Natural killer cell (primary cell): Measurements from ENCODE around the gene INMT. TPM values are rescaled to one million over a fixed set of nuclear protein-coding genes. Genes with fewer than 3 reads are reported as not detected.
"Not testable (repeated sequence)": the region's sequence is repeated elsewhere in the genome, so short reads cannot be mapped to it uniquely, and the experiment has no call there.

Source experiments
- ATAC-seq, 3 donors: fragments of 150-1000 bp in 2 of 3; fragments of 200-7000 bp in 1 of 3; cut with Tn5 transposase; 1 replicate in 1 of 3; 2 replicates in 2 of 3; pipeline ENCODE4 v1.10.0; 2021; ENCODE audit warnings: mild to moderate bottlenecking in 2 of 3, moderate library complexity in 2 of 3
- DNase-seq, 2 donors: peaks; one replicate each; pipeline versions ENCODE4 v3.0.0 to v3.0.0-alpha.2; 2013 to 2021; ENCODE audit warnings: mixed read lengths in 1 of 2
- H3K27ac ChIP-seq: one replicate; pipeline ENCODE4 v1.5.1; 2013; ENCODE audit warnings: mild to moderate bottlenecking, low read length
- H3K27me3 ChIP-seq: one replicate; pipeline ENCODE4 v1.6.1; 2013; ENCODE audit warnings: low read length; ENCODE audit not compliant: control insufficient read depth, insufficient read depth
- H3K36me3 ChIP-seq: one replicate; pipeline ENCODE4 v1.6.1; 2013; ENCODE audit warnings: low read length; ENCODE audit not compliant: control insufficient read depth, insufficient read depth
- H3K4me1 ChIP-seq: one replicate; pipeline ENCODE4 v1.6.1; 2013; ENCODE audit warnings: low read length; ENCODE audit not compliant: control insufficient read depth, insufficient read depth
- H3K4me3 ChIP-seq: one replicate; pipeline ENCODE4 v1.5.1; 2013; ENCODE audit warnings: low read length
- H3K9me3 ChIP-seq: one replicate; pipeline ENCODE4 v1.6.1; 2013; ENCODE audit warnings: low read length; ENCODE audit not compliant: control insufficient read depth, insufficient read depth
- H3K27ac Mint-ChIP-seq, 2 donors: one replicate each; pipeline ENCODE4 v1.8.0; 2022; ENCODE audit warnings: mild to moderate bottlenecking in 2 of 2, mixed read lengths in 2 of 2, moderate library complexity in 1 of 2
- H3K27me3 Mint-ChIP-seq, 2 donors: one replicate each; pipeline ENCODE4 v1.8.0; 2022; ENCODE audit warnings: low read depth in 2 of 2, mixed read lengths in 2 of 2
- H3K36me3 Mint-ChIP-seq: one replicate; pipeline ENCODE4 v1.8.0; 2022; ENCODE audit warnings: mixed read lengths
- H3K4me1 Mint-ChIP-seq, 2 donors: one replicate each; pipeline ENCODE4 v1.8.0; 2022; ENCODE audit warnings: mixed read lengths in 2 of 2
- H3K4me3 Mint-ChIP-seq: one replicate; pipeline ENCODE4 v1.8.0; 2022; ENCODE audit warnings: mild to moderate bottlenecking, moderate library complexity, mixed read lengths
- H3K9me3 Mint-ChIP-seq, 2 donors: one replicate each; pipeline ENCODE4 v1.8.0; 2022; ENCODE audit warnings: mixed read lengths in 2 of 2
- CTCF ChIP-seq: fragments of 200-600 bp; IDR thresholded peaks from one replicate; pipeline ENCODE4 v1.8.0; 2022; ENCODE audit warnings: antibody characterized with exemption
- WGBS: methylation state at CpG from one replicate; pipeline ENCODE4 v1.1.7; 2013; ENCODE audit warnings: missing lambda C conversion rate; ENCODE audit not compliant: insufficient coverage; 5-methylcytosine and 5-hydroxymethylcytosine counted together
- intact Hi-C: fragments of 100-400 bp; cut with micrococcal nuclease; formaldehyde crosslinking; loops from one replicate; pipeline ENCODE4 v1.14.2; 2022
- total RNA-seq, 4 donors: library from RNA; stranded (reverse); fragments of 120-200 nt in 1 of 4; gene quantifications; one replicate each; pipeline versions ENCODE4 v1.2.3 to v1.2.4, GENCODE V29; 2013 to 2022

INMT gene
- total RNA-seq, 3 donors from 2014 or later (not counting 1 experiment from before 2014, with no cell fraction given): 0.56 to 1.0 TPM; not detected in 1

- ATAC-seq: no peak
- H3K27ac ChIP-seq: no peak overlapping the region
- no peaks in the 10 kb centered on the region for H3K27me3 Mint-ChIP-seq
- peaks cover 13 to 21% of the 10 kb centered on the region in 2 donors for H3K9me3 Mint-ChIP-seq
- DNase-seq: no peak
- H3K4me1 ChIP-seq: no peaks in the 10 kb centered on the region
- no peaks in the 10 kb centered on the region for H3K27me3 ChIP-seq
- no peaks in the 10 kb centered on the region for H3K36me3 ChIP-seq
- H3K27ac Mint-ChIP-seq: no peak overlapping the region
- TF ChIP-seq CTCF: no peak
- intact Hi-C loops: no loop called here
- 94% methylated on average over 2 of the region's 2 CpGs for WGBS
- no peak overlapping the region for H3K4me3 Mint-ChIP-seq
- H3K4me1 Mint-ChIP-seq: no peaks in the 10 kb centered on the region
- no peak overlapping the region for H3K4me3 ChIP-seq
- H3K9me3 ChIP-seq: peaks cover 14% of the 10 kb centered on the region
- H3K36me3 Mint-ChIP-seq: peaks cover 20% of the 10 kb centered on the region
These were observed 34.8 kb upstream of the INMT start for GRCh38 chr7:30717181-30717580.

GRCh38 chr7:30719434-30719833 is 32.5 kb upstream of the INMT start:
- DNase-seq, H3K4me3 ChIP-seq, H3K27me3 Mint-ChIP-seq, H3K27me3 ChIP-seq, H3K4me3 Mint-ChIP-seq, H3K27ac ChIP-seq, H3K4me1 ChIP-seq, intact Hi-C loops, H3K27ac Mint-ChIP-seq, H3K36me3 ChIP-seq, ATAC-seq: not testable (repeated sequence)
- peaks cover 9 to 12% of the 10 kb centered on the region in 2 donors for H3K4me1 Mint-ChIP-seq
- peaks cover 20% of the 10 kb centered on the region for H3K36me3 Mint-ChIP-seq
- H3K9me3 ChIP-seq: peaks cover 14% of the 10 kb centered on the region
- H3K9me3 Mint-ChIP-seq: peaks cover 13 to 21% of the 10 kb centered on the region in 2 donors
- 94% methylated on average over 2 of the region's 2 CpGs for WGBS

GRCh38 chr7:30721211-30721610 is 30.7 kb upstream of the INMT start:
- peaks cover 5% of the 10 kb centered on the region for H3K4me1 ChIP-seq
- no peaks in the 10 kb centered on the region for H3K27me3 ChIP-seq
- H3K9me3 ChIP-seq: peaks cover 14% of the 10 kb centered on the region
- Mint-ChIP-seq H3K4me3 (no peak overlapping the region), H3K27ac (no peak overlapping the region), H3K36me3 (peaks cover 20% of the 10 kb centered on the region), H3K27me3 (no peaks in the 10 kb centered on the region), H3K9me3 (peaks cover 13 to 21% of the 10 kb centered on the region in 2 donors), H3K4me1 (peaks cover 19 to 28% of the 10 kb centered on the region in 2 donors)
- no peak for DNase-seq
- H3K27ac ChIP-seq: no peak overlapping the region
- H3K4me3 ChIP-seq: no peak overlapping the region
- no peak for TF ChIP-seq CTCF
- intact Hi-C loops: no loop called here
- no peak for ATAC-seq
- WGBS: 88% methylated on average over 1 of the region's 1 CpG
- no peaks in the 10 kb centered on the region for H3K36me3 ChIP-seq

GRCh38 chr7:30722187-30722586 is 29.7 kb upstream of the INMT start:
- Histone ChIP-seq H3K9me3 (peaks cover 14% of the 10 kb centered on the region), H3K27me3 (no peaks in the 10 kb centered on the region), H3K36me3 (no peaks in the 10 kb centered on the region), H3K27ac (no peak overlapping the region), H3K4me3 (no peak overlapping the region), H3K4me1 (peaks cover 15% of the 10 kb centered on the region)
- Mint-ChIP-seq H3K4me1 (peaks cover 29 to 38% of the 10 kb centered on the region in 2 donors), H3K27ac (no peak overlapping the region), H3K4me3 (no peak overlapping the region), H3K9me3 (peaks cover 11 to 18% of the 10 kb centered on the region in 2 donors), H3K27me3 (no peaks in the 10 kb centered on the region), H3K36me3 (peaks cover 20% of the 10 kb centered on the region)
- no peak for TF ChIP-seq CTCF
- WGBS: 83% methylated on average over 1 of the region's 2 CpGs
- intact Hi-C loops: no loop called here
- no peak for ATAC-seq
- no peak for DNase-seq
